C4-2B (cell line): ENCODE measurements around the gene SESN1.

ENCODE experiments used
- H3K27ac ChIP-seq: fragments of 450-650 bp; 2 replicates; pipeline ENCODE4 v1.5.1; 2017
- CTCF ChIP-seq: fragments of 450-650 bp; conservative IDR thresholded peaks from 2 replicates; pipeline ENCODE4 v1.5.1; 2017; ENCODE audit warnings: mild to moderate bottlenecking
- ZFX ChIP-seq: fragments of 450-650 bp; IDR thresholded peaks from 2 replicates; pipeline ENCODE4 v1.6.1; 2017

The SESN1 gene

GRCh38 chr6:108995296-108995695 lies 99.3 kb downstream of the SESN1 start:
- no peak for TF ChIP-seq ZFX
- no peak for TF ChIP-seq CTCF
- no peak overlapping the region for H3K27ac ChIP-seq

DNA sequence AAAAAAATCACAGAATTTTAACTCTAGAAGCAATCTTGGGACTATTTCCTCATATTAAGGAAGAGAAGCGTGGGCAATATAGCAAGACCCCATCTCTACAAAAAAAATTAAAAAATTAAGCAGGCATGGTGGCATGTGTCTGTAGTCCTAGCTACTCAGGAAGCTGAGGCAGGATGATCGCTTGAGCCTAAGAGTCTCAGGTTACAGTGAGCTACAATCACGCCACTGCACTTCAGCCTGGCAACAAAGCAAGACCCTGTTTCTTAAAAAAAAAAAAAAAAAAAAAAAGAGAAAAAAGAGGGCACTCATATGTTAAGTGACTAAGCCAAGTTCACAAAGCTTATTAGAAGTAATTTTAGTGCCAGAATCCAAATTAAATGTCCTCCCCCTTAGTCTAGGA lies 100.8 kb downstream of the SESN1 start:
- H3K27ac ChIP-seq = no peak overlapping the region
- TF ChIP-seq ZFX (no peak), CTCF (no peak)

GRCh38 chr6:108989700-108990099 lies 104.9 kb downstream of the SESN1 start:
- no peak for TF ChIP-seq CTCF
- TF ChIP-seq ZFX = no peak
- H3K27ac ChIP-seq = no peak overlapping the region

DNA sequence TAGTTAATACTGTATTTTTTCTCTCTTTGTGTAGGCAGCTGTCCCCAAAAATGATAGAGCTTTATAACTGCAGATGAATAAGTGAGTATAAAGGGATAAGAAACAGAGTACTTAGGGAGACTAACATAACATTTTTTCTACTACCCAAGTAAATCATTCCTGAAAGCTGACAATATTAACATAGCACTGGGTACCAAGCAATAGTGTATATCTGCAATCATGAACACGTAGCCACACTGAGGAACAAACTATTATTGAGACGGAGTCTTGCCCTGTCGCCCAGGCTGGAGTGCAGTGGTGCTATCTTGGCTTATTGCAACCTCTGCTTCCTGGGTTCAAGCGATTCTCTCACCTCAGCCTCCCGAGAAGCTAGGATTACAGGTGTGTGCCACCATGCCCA lies 105.9 kb downstream of the SESN1 start:
- no peak overlapping the region for H3K27ac ChIP-seq
- TF ChIP-seq ZFX (no peak), CTCF (no peak)

DNA sequence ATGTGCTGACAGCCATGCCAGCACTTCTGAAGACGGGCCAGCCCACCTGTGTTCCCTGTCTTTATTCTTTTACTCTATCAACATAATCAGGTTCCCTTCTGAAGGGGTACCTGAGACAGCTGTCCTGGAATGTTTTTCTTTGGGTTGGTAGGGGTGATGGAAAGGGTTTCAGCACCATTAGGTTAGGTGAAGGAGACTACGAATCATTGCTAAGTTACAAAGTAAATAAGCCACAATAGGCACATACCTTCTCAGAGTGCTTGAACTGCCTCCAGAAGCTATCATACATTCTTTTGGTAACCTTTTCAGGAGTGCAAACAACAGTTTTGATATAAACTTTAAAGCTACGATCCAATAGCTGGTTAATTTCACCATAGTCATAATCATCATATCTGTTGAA lies 106.3 kb downstream of the SESN1 start:
- no peak for TF ChIP-seq ZFX
- no peak for TF ChIP-seq CTCF
- H3K27ac ChIP-seq = no peak overlapping the region

DNA sequence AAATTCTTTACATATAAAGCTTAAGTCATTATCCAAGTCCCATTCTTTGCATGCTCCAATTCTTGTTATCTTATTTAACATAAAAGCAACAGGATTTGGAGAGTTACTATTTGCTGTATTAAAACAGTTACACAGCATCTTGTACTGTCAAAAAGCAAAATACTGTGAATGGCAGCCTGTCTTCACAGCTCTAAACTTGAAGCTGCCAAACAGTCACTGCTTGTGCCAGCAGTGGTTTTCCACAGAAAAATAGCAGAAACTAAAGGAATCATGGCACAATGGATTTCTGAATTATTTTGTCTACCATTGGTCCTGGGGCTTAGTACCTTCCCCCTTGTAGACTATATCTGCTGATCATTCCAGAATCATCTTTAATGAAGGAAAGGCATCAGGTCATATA lies 107.5 kb downstream of the SESN1 start:
- TF ChIP-seq ZFX (no peak), CTCF (no peak)
- H3K27ac ChIP-seq = no peak overlapping the region

DNA sequence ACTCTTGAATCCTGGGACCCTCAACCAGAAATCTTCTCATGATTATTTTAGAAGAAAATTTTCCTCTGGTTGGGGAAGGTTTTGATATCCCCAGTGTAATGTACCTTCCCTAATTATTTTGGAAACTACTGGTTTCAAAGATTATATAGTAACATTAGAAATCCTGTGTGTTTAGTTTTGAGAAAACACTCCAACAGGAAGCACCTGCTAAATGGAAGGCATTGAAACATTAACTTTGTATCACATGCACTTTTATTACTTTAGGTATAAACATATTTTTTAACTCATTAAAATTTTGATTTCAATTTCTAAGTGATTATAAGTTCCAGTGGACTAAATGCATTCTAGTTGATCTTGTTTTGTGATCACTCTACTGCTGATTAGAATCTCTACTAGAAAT lies 109.3 kb downstream of the SESN1 start:
- TF ChIP-seq CTCF (no peak), ZFX (no peak)
- H3K27ac ChIP-seq = no peak overlapping the region
